H1 (cell line): ENCODE measurements around the gene WEE1.

Experiments used
- CREB1 ChIP-seq: IDR thresholded peaks from 2 replicates; pipeline ENCODE4 v1.6.1; 2012; ENCODE audit warnings: inconsistent platforms
- EP300 ChIP-seq, 2 experiments: IDR thresholded peaks; 1 replicate in 1 of 2; 2 replicates in 1 of 2; pipeline ENCODE4 v1.6.1; 2011 to 2012; ENCODE audit warnings: low read depth in 2 of 2, low read length in 2 of 2, mild to moderate bottlenecking in 2 of 2, borderline replicate concordance in 1 of 2, inconsistent platforms in 1 of 2, moderate library complexity in 1 of 2
- EZH2 ChIP-seq: fragments of 200-600 bp; sonication (generic); IDR thresholded peaks from 2 replicates; pipeline ENCODE4 v1.7.1; 2012; ENCODE audit warnings: low read depth, mild to moderate bottlenecking, moderate library complexity, low read length, inconsistent platforms; ENCODE audit not compliant: severe bottlenecking
- POLR2A ChIP-seq, 2 experiments: IDR thresholded peaks; 1 replicate in 1 of 2; 2 replicates in 1 of 2; pipeline ENCODE4 v1.6.1; 2011; ENCODE audit warnings: low read depth in 2 of 2, low read length in 2 of 2, mild to moderate bottlenecking in 2 of 2; ENCODE audit errors: control extremely low read depth in 1 of 2
- RBBP5 ChIP-seq: IDR thresholded peaks from 2 replicates; pipeline ENCODE4 v1.7.1; 2012; ENCODE audit warnings: low read depth, mild to moderate bottlenecking, inconsistent platforms, low read length, moderate library complexity, borderline replicate concordance
- TAF7 ChIP-seq: optimal IDR thresholded peaks from 2 replicates; pipeline ENCODE3; 2011; ENCODE audit warnings: low read depth, mild to moderate bottlenecking, inconsistent platforms, low read length, moderate library complexity, borderline replicate concordance
- TF ChIP-seq, protein P1 (sequence below), 3 experiments: IDR thresholded peaks; 1 replicate in 2 of 3; 2 replicates in 1 of 3; pipeline versions ENCODE4 v1.5.1 to v1.6.1; 2011; ENCODE audit warnings: low read length in 3 of 3, mild to moderate bottlenecking in 3 of 3, inconsistent platforms in 2 of 3, low read depth in 1 of 3, moderate library complexity in 1 of 3; ENCODE audit not compliant: insufficient read depth in 1 of 3; ENCODE audit errors: control extremely low read depth in 1 of 3

DNA sequence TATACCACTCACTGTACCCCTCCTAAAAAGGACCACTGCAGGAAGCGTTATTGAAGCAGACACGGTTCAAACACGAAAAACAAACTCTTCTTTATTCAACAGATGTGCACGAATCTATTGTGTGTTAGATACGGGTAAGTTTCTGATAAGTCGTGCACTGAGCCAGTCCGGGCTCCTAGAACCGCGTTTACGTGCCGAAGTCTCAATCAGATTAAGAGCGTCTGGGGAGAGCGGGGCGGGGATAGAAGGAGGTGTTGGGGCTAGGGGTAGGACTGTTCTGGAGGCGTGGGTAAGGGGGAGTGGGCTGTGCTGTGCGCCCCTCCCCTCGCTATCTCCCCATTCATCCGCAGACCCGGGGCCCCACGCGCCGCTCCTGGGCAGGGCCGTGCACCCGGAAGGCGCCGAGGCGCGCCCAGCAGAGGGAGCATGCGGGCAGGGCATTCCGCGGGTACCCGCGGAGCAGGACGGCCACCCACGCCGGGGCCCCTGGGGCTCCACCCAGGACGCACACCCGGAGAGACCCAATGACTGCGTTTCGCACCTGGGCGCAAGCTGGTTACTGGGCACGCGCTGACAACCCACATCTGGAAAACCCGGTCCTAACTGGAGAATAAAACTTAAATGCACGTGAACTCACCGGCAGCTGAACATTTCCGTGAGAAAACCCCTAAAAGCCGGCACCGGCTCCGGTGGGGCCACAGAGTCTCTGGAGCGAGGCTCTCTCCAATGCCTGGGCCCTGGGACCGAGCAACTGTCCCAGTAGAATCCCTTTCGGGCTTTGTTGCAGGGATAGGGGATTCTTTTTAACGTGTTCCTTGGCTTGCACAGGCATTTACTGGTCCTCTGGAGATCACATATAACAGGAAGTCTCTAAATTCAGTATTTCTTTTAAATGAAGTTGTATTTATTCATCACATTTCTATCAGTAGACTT, 40.6 kb downstream of the WEE1 start:
- TF ChIP-seq EZH2 = no peak
- no peak for TF ChIP-seq TAF7
- no peak; the same call in 1 of the 2 replicates for TF ChIP-seq RBBP5
- TF ChIP-seq, protein P1, sequence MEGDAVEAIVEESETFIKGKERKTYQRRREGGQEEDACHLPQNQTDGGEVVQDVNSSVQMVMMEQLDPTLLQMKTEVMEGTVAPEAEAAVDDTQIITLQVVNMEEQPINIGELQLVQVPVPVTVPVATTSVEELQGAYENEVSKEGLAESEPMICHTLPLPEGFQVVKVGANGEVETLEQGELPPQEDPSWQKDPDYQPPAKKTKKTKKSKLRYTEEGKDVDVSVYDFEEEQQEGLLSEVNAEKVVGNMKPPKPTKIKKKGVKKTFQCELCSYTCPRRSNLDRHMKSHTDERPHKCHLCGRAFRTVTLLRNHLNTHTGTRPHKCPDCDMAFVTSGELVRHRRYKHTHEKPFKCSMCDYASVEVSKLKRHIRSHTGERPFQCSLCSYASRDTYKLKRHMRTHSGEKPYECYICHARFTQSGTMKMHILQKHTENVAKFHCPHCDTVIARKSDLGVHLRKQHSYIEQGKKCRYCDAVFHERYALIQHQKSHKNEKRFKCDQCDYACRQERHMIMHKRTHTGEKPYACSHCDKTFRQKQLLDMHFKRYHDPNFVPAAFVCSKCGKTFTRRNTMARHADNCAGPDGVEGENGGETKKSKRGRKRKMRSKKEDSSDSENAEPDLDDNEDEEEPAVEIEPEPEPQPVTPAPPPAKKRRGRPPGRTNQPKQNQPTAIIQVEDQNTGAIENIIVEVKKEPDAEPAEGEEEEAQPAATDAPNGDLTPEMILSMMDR (IDR thresholded peaks at IDR 0.05; ENCODE audit: control extremely low read depth in 1 of 3, insufficient read depth in 1 of 3, low read depth in 1 of 3, low read length in 3 of 3) = peak; percentile 75 to 80 (median 78)
- 0 out of 3 replicates have a peak, but pooled peaks of 1 of the 2 experiments have one; percentile 53 for TF ChIP-seq EP300 (IDR thresholded peaks at IDR 0.05; ENCODE audit: borderline replicate concordance in 1 of 2, low read depth in 2 of 2, low read length in 2 of 2)
- no peak for TF ChIP-seq CREB1
- no peak for TF ChIP-seq POLR2A (IDR thresholded peaks at IDR 0.05; ENCODE audit: control extremely low read depth in 1 of 2, low read depth in 2 of 2, low read length in 2 of 2)
